ENCODE measurements around the gene SWI5.

The SWI5 gene

GRCh38 chr9:128321879-128322403 lies 45.9 kb downstream of the SWI5 start:
- no peak for DNase-seq

GRCh38 chr9:128322404-128323211 lies 46.5 kb downstream of the SWI5 start, which contains the start of the genes COQ4 and TRUB2:
TSS of gene COQ4 (plus strand) at chr9:128322839. CDS start at chr9:128322859, 20 bp downstream.
TSS of gene TRUB2 (minus strand) at chr9:128322447. CDS start at chr9:128322408, 39 bp downstream.
- DNase-seq, result peak; percentile 86 to 99 (median 91)

GRCh38 chr9:128323212-128323730 lies 47.2 kb downstream of the SWI5 start:
- DNase-seq, result no peak

- no peak for DNase-seq
These were observed 47.7 kb downstream of the SWI5 start for GRCh38 chr9:128323791-128324190.

GRCh38 chr9:128324401-128324800 lies 48.3 kb downstream of the SWI5 start:
- no peak for DNase-seq

- DNase-seq, result no peak
These were observed 49.6 kb downstream of the SWI5 start for GRCh38 chr9:128325629-128326028.

- DNase-seq, result no peak
These were observed 57.4 kb downstream of the SWI5 start for GRCh38 chr9:128333451-128333869.

GRCh38 chr9:128335161-128335560 lies 59.1 kb downstream of the SWI5 start:
- DNase-seq, result no peak

GRCh38 chr9:128335914-128336313 lies 59.8 kb downstream of the SWI5 start:
- DNase-seq, result no peak

- DNase-seq, result no peak
These were observed 61.9 kb downstream of the SWI5 start for GRCh38 chr9:128337936-128338335.

Data from stimulated activated naive CD4-positive, alpha-beta T cell (primary cell).